Neural crest cell (in vitro differentiated cells): ENCODE data around the gene RUNX2. TPM values are rescaled to one million over a fixed set of nuclear protein-coding genes. Genes with fewer than 3 reads are reported as not detected.

Experiments used
- DNase-seq: peaks from one replicate; pipeline ENCODE4 v3.0.0; 2021; ENCODE audit warnings: low read depth, mixed read lengths, low spot score
- H3K27ac Mint-ChIP-seq: one replicate; pipeline ENCODE4 v1.8.0; 2021; ENCODE audit warnings: mild to moderate bottlenecking, mixed read lengths; ENCODE audit not compliant: unreplicated experiment
- H3K27me3 Mint-ChIP-seq: 2 replicates; pipeline ENCODE4 v1.8.0; 2021; ENCODE audit warnings: low read depth, mild to moderate bottlenecking, mixed read lengths
- H3K36me3 Mint-ChIP-seq: 2 replicates; pipeline ENCODE4 v1.8.0; 2021; ENCODE audit warnings: low read depth, mild to moderate bottlenecking, mixed read lengths
- H3K4me1 Mint-ChIP-seq: 2 replicates; pipeline ENCODE4 v1.8.0; 2021; ENCODE audit warnings: mixed read lengths
- H3K4me3 Mint-ChIP-seq: one replicate; pipeline ENCODE4 v1.8.0; 2021; ENCODE audit warnings: mild to moderate bottlenecking, mixed read lengths
- H3K9me3 Mint-ChIP-seq: 2 replicates; pipeline ENCODE4 v1.8.0; 2021; ENCODE audit warnings: mixed read lengths
- CTCF ChIP-seq: fragments of 200-600 bp; sonication (generic); conservative IDR thresholded peaks from 2 replicates; pipeline ENCODE4 v1.5.0; 2021; ENCODE audit warnings: antibody characterized with exemption, mild to moderate bottlenecking
- total RNA-seq: library from RNA; stranded (reverse); gene quantifications from 2 replicates; pipeline ENCODE4 v1.2.1, GENCODE V29; 2021

Gene RUNX2
- total RNA-seq, 1 donor from 2014 or later: 0.16 TPM

- Mint-ChIP-seq H3K4me3 (no peak overlapping the region), H3K27ac (no peak overlapping the region), H3K27me3 (peaks cover 14% of the 10 kb centered on the region), H3K4me1 (no peaks in the 10 kb centered on the region), H3K9me3 (peaks cover 6% of the 10 kb centered on the region), H3K36me3 (no peaks in the 10 kb centered on the region)
- no peak for DNase-seq
- TF ChIP-seq CTCF: no peak
These were observed 326.5 kb downstream of the RUNX2 start for GRCh38 chr6:45654673-45655072.

- H3K27ac Mint-ChIP-seq: no peak overlapping the region
These were observed 327.8 kb downstream of the RUNX2 start for GRCh38 chr6:45655745-45656476.

GRCh38 chr6:45657226-45657625 is 329.1 kb downstream of the RUNX2 start:
- peaks cover 6% of the 10 kb centered on the region for H3K9me3 Mint-ChIP-seq
- no peaks in the 10 kb centered on the region for H3K4me1 Mint-ChIP-seq
- TF ChIP-seq CTCF: no peak
- no peaks in the 10 kb centered on the region for H3K36me3 Mint-ChIP-seq
- H3K4me3 Mint-ChIP-seq: no peak overlapping the region
- H3K27ac Mint-ChIP-seq: no peak overlapping the region
- peaks cover 31% of the 10 kb centered on the region for H3K27me3 Mint-ChIP-seq
- DNase-seq: no peak

More at GRCh38 chr6:45655745-45656476, 327.8 kb downstream of the RUNX2 start:
- Mint-ChIP-seq H3K4me3 (no peak overlapping the region), H3K9me3 (peaks cover 6% of the 10 kb centered on the region), H3K36me3 (no peaks in the 10 kb centered on the region), H3K27me3 (peaks cover 19% of the 10 kb centered on the region), H3K4me1 (no peaks in the 10 kb centered on the region)
- DNase-seq: no peak
- TF ChIP-seq CTCF: no peak

- peaks cover 41% of the 10 kb centered on the region for H3K27me3 Mint-ChIP-seq
- H3K36me3 Mint-ChIP-seq: no peaks in the 10 kb centered on the region
- H3K9me3 Mint-ChIP-seq: peaks cover 6% of the 10 kb centered on the region
- H3K27ac Mint-ChIP-seq: no peak overlapping the region
- H3K4me1 Mint-ChIP-seq: no peaks in the 10 kb centered on the region
- DNase-seq: no peak
- no peak overlapping the region for H3K4me3 Mint-ChIP-seq
- TF ChIP-seq CTCF: no peak
These were observed 330.3 kb downstream of the RUNX2 start for GRCh38 chr6:45658400-45658799.

GRCh38 chr6:45658958-45659357 is 330.8 kb downstream of the RUNX2 start:
- H3K4me3 Mint-ChIP-seq: no peak overlapping the region
- no peak for TF ChIP-seq CTCF
- H3K36me3 Mint-ChIP-seq: no peaks in the 10 kb centered on the region
- no peak for DNase-seq
- peaks cover 2% of the 10 kb centered on the region for H3K4me1 Mint-ChIP-seq
- peaks cover 5% of the 10 kb centered on the region for H3K9me3 Mint-ChIP-seq
- H3K27me3 Mint-ChIP-seq: peaks cover 46% of the 10 kb centered on the region
- no peak overlapping the region for H3K27ac Mint-ChIP-seq
